HepG2 (cell line): Measurements from ENCODE around the gene ARHGEF26. TPM values are rescaled to one million over a fixed set of nuclear protein-coding genes. Genes with fewer than 3 reads are reported as not detected.

Experiments
- ATAC-seq: fragments of 200-7000 bp; cut with Tn5 transposase; 3 replicates; pipeline ENCODE4 v1.9.1; 2020; ENCODE audit warnings: mild to moderate bottlenecking, moderate library complexity
- BruUV-seq: library from RNA; stranded (reverse); fragments of 400-500 nt; replicated peaks from 2 replicates; lab custom pipeline; 2021; lab: Mats Ljungman, UMichigan
- CTCF ChIA-PET: fragments of 300-600 bp; formaldehyde crosslinking; extraction: SDS; loops from one replicate; lab custom pipeline; 2021; ENCODE audit warnings: low total read pairs, inconsistent platforms, low intra/inter-chr PET ratio; lab: Yijun Ruan, JAX
- POLR2A ChIA-PET: fragments of 350-600 bp; sonication (Branson Sonifier 250); formaldehyde crosslinking; loops from one replicate; lab custom pipeline; 2020; ENCODE audit warnings: antibody characterized with exemption, inconsistent platforms; lab: Yijun Ruan, JAX
- DNase-seq: peaks from one replicate; pipeline ENCODE4 v3.0.0-alpha.2; 2015; ENCODE audit warnings: low spot score
- FAIRE-seq: peaks from 3 replicates; lab custom pipeline; 2011; peaks lifted over from hg19 to GRCh38; lab: Jason Lieb, UNC
- H2AFZ ChIP-seq: one replicate; pipeline ENCODE4 v1.6.1; 2011; ENCODE audit warnings: low read length, inconsistent platforms
- H3K27ac ChIP-seq: fragments of 300-600 bp; 3 replicates; pipeline ENCODE4 v1.8.0; 2011; ENCODE audit warnings: mixed run types, mild to moderate bottlenecking, mixed read lengths, low read length, inconsistent platforms; ENCODE audit not compliant: insufficient read depth; ENCODE audit errors: extremely low read length
- H3K27me3 ChIP-seq, 2 experiments: fragments of 200-600 bp in 1 of 2; 2 replicates in 1 of 2; 3 replicates in 1 of 2; pipeline versions ENCODE4 v1.6.0 to v1.8.0; 2011; ENCODE audit warnings: low read length in 2 of 2, mild to moderate bottlenecking in 2 of 2, moderate library complexity in 2 of 2, inconsistent platforms in 1 of 2; ENCODE audit not compliant: insufficient read depth in 2 of 2, control insufficient read depth in 1 of 2
- H3K36me3 ChIP-seq, 2 experiments: fragments of 200-600 bp in 1 of 2; replicated peaks in 1 of 2; 2 replicates in 1 of 2; 3 replicates in 1 of 2; pipeline versions ENCODE4 v1.5.1 to v1.8.0; 2011; ENCODE audit warnings: low read length in 2 of 2, inconsistent platforms in 1 of 2; ENCODE audit not compliant: insufficient read depth in 2 of 2, control insufficient read depth in 1 of 2
- H3K4me1 ChIP-seq: 2 replicates; pipeline ENCODE4 v1.5.1; 2012; ENCODE audit warnings: low read length, inconsistent platforms; ENCODE audit not compliant: insufficient read depth
- H3K4me2 ChIP-seq: 2 replicates; pipeline ENCODE4 v1.6.0; 2011; ENCODE audit warnings: low read depth, low read length, inconsistent platforms
- H3K4me3 ChIP-seq, 3 experiments: fragments of 200-600 bp in 1 of 3; sonication (generic), shearing (Covaris generic) in 1 of 3; replicated peaks in 1 of 3; 2 replicates each; pipeline ENCODE4 v1.5.1; 2011 to 2016; ENCODE audit warnings: low read length in 3 of 3, inconsistent platforms in 2 of 3, low read depth in 2 of 3, mild to moderate bottlenecking in 2 of 3, control low read depth in 1 of 3, mixed read lengths in 1 of 3; ENCODE audit not compliant: insufficient read depth in 1 of 3
- H3K79me2 ChIP-seq: one replicate; pipeline ENCODE4 v1.6.1; 2011; ENCODE audit warnings: low read length, inconsistent platforms; ENCODE audit not compliant: insufficient read depth
- H3K9ac ChIP-seq: 2 replicates; pipeline ENCODE4 v1.6.0; 2011; ENCODE audit warnings: mild to moderate bottlenecking, low read depth, low read length, inconsistent platforms; ENCODE audit not compliant: insufficient read depth
- H3K9me3 ChIP-seq: 2 replicates; pipeline ENCODE4 v1.5.1; 2012; ENCODE audit warnings: mild to moderate bottlenecking, low read length
- H4K20me1 ChIP-seq: 2 replicates; pipeline ENCODE4 v1.6.0; 2011; ENCODE audit warnings: inconsistent platforms, mild to moderate bottlenecking, low read length, moderate library complexity; ENCODE audit not compliant: insufficient read depth
- BORCS8-MEF2B ChIP-seq: sonication (generic); formaldehyde crosslinking; IDR thresholded peaks from 2 replicates; pipeline ENCODE4 v1.8.0; 2022; ENCODE audit warnings: mild to moderate bottlenecking, missing genetic modification reagents
- GABPB1 ChIP-seq: IDR thresholded peaks from 2 replicates; pipeline ENCODE4 v1.6.1; 2016; ENCODE audit warnings: mild to moderate bottlenecking, missing genetic modification reagents, moderate library complexity, missing compliant biosample characterization
- MAFF ChIP-seq: IDR thresholded peaks from 2 replicates; pipeline ENCODE4 v1.6.1; 2011; ENCODE audit warnings: low read depth, low read length, improper control_type of control experiment
- MAFK ChIP-seq, 2 experiments: IDR thresholded peaks in 1 of 2; conservative IDR thresholded peaks in 1 of 2; 2 replicates each; pipeline ENCODE4 v1.6.1; 2011; ENCODE audit warnings: improper control_type of control experiment in 2 of 2, low read length in 2 of 2
- PHB2 ChIP-seq: fragments of 450-650 bp; IDR thresholded peaks from 2 replicates; pipeline ENCODE4 v1.6.1; 2018; ENCODE audit not compliant: partially characterized antibody
- PTBP1 ChIP-seq: fragments of 200-400 bp; formaldehyde crosslinking; IDR thresholded peaks from 2 replicates; pipeline ENCODE4 v1.6.1; 2018; ENCODE audit warnings: low read length, low read depth; ENCODE audit not compliant: poor library complexity, severe bottlenecking
- ZNF205 ChIP-seq: IDR thresholded peaks from 2 replicates; pipeline ENCODE4 v1.6.1; 2018; ENCODE audit warnings: missing biosample characterization, missing genetic modification reagents
- ZNF207 ChIP-seq: fragments of 450-650 bp; IDR thresholded peaks from 2 replicates; pipeline ENCODE4 v1.6.1; 2016; ENCODE audit warnings: antibody characterized with exemption, borderline replicate concordance
- ZNF317 ChIP-seq: sonication (generic); formaldehyde crosslinking; IDR thresholded peaks from 2 replicates; pipeline ENCODE4 v1.5.0; 2020; ENCODE audit warnings: mild to moderate bottlenecking, missing genetic modification reagents
- ZNF543 ChIP-seq: sonication (generic); formaldehyde crosslinking; IDR thresholded peaks from 2 replicates; pipeline ENCODE4 v1.4.0; 2020; ENCODE audit warnings: mild to moderate bottlenecking, missing genetic modification reagents
- WGBS: methylation state at CpG from one replicate; pipeline ENCODE4 v1.1.6; 2017; ENCODE audit warnings: low lambda C conversion rate; 5-methylcytosine and 5-hydroxymethylcytosine counted together
- in situ Hi-C: cut with HindIII; loops from 2 replicates; pipeline ENCODE4 v1.10.0; 2017; ENCODE audit warnings: low pct_unique_long_range_greater_than_20kb; ENCODE audit not compliant: extremely low pct_ligation_motif_present
- intact Hi-C: fragments of 100-400 bp; cut with micrococcal nuclease; formaldehyde crosslinking; loops from one replicate; pipeline ENCODE4 v1.10.0; 2022; ENCODE audit not compliant: unreplicated experiment
- polyA plus RNA-seq, 8 experiments: library from polyadenylated mRNA; depleted of rRNA in 3 of 8; stranded (reverse) in 7 of 8; unstranded in 1 of 8; fragments of >200 nt; fragmentation: Illumina TruSeq in 4 of 8; extraction: Trizol in 4 of 8; gene quantifications; 2 replicates each; pipeline versions ENCODE4 v1.2.1 to v1.2.3, GENCODE V29; 2011 to 2016; ENCODE audit warnings: low read depth in 4 of 8, missing spikeins in 1 of 8, mixed read lengths in 1 of 8; ENCODE audit not compliant: insufficient read depth in 1 of 8
- total RNA-seq, 5 experiments: library from RNA; depleted of rRNA; stranded (reverse); fragments of >200 nt; fragmentation: Illumina TruSeq; extraction: Trizol; gene quantifications; 2 replicates each; pipeline ENCODE4 v1.2.3, GENCODE V29; 2016; ENCODE audit warnings: low read depth in 1 of 5
- TF ChIP-seq, protein P1 (sequence below): sonication (generic); formaldehyde crosslinking; IDR thresholded peaks from 2 replicates; pipeline ENCODE4 v1.8.0; 2022; ENCODE audit warnings: missing genetic modification reagents, low read depth, mild to moderate bottlenecking, borderline replicate concordance

ARHGEF26 gene
- total and polyA plus RNA-seq, 2 of the 13 experiments (the other 11 are each of a cell fraction or from before 2014, with no cell fraction given) = 0.74 to 6.1 TPM

DNA sequence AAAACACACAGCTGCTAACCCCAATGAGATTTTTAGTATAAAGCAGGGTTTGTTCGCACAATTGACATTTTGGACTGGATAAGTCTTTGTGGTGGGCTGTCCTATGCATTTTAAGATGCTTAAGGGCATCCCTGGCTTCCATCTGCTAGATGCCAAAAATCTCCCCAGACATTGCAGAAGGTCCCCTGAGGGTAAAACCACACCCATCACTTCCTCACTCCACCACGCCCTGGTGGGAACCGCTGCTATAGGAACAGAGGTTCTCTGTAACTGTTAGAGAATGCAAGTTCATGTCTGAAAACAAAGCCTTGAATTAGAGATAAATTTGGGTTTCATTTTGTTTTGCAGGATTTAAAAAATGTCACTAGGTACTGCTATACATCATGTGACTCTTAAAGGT, 67.7 kb downstream of the ARHGEF26 start (continued):
- TF ChIP-seq, protein P1, sequence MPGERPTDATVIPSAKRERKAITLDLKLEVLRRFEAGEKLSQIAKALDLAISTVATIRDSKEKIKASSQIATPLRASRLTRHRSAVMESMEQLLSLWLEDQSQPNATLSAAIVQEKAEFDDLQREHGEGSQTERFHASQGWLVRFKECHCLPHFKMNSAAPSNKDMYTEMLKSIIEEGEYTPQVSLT (CRISPR knock-in tag) = no peak
- no peak for TF ChIP-seq ZNF207
- TF ChIP-seq BORCS8-MEF2B (CRISPR knock-in tag) = no peak
- TF ChIP-seq PTBP1 = no peak
- TF ChIP-seq GABPB1 (CRISPR knock-in tag) = no peak
- no peak for TF ChIP-seq ZNF543 (CRISPR knock-in tag)
- no peak for TF ChIP-seq PHB2
- TF ChIP-seq ZNF205 (CRISPR knock-in tag) = no peak

DNA sequence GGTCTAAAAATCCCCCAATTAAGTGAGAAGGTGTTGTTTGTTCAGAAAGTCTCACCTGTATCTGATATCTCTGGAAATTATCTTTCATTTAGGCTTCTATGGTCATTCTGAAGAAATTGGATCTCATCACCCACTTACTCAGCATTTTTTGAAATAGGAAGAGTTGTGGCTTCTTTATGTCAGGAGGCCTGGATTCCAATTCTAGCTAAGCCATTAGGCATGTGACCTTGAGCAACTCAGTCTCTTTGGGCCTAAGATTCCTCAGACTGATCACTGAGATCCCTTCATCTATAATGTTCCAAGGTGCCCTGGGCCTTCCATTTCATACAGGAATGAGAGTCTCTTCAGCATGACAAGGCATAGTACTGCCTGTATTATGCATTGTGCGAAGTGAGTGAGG, 70.3 kb downstream of the ARHGEF26 start:
- ChIA-PET CTCF (no interaction called here), POLR2A (no interaction called here)
- Histone ChIP-seq H3K36me3 (0 out of 5 replicates have a peak, but pooled peaks cover 0 to 1% of the 10 kb centered on the region in 2 experiments), H3K4me2 (no peak overlapping the region), H3K27me3 (no peaks in the 10 kb centered on the region; a peak in 1 of 5 replicates), H2AFZ (no peak overlapping the region), H3K9me3 (no peaks in the 10 kb centered on the region), H4K20me1 (no peaks in the 10 kb centered on the region), H3K9ac (no peak overlapping the region), H3K27ac (no peak overlapping the region), H3K4me3 (no peak overlapping the region), H3K4me1 (peaks cover 18% of the 10 kb centered on the region), H3K79me2 (no peaks in the 10 kb centered on the region)
- no TSS peak for BruUV-seq
- intact Hi-C loops = no loop called here
- 100% methylated on average over 1 of the region's 1 CpG for WGBS
- TF ChIP-seq ZNF317 (no peak), MAFF (peak; percentile 55), MAFK (conservative IDR thresholded peaks at IDR 0.05 in 1 of 2, IDR thresholded peaks at IDR 0.05 in 1 of 2; ENCODE audit: low read length in 2 of 2) (peak; percentile 53 to 59; a peak in 3 of 4 replicates)
- FAIRE-seq = no peak
- no peak for DNase-seq
- no peak for ATAC-seq
- in situ Hi-C loops = no loop called here
